Measurements from ENCODE around the gene NOL4L.

The NOL4L gene

GRCh38 chr20:32585011-32585585 lies at the start of gene NOL4L:
TSS of gene NOL4L (minus strand) at chr20:32585333. CDS start at chr20:32584890, 443 bp downstream.
- Mint-ChIP-seq H3K27me3 (no peaks in the 10 kb centered on the region), H3K4me3 (peak within 1 kb of the TSS; percentile 87), H3K27ac (peak within 1 kb of the TSS; percentile 73), H3K36me3 (no peaks in the 10 kb centered on the region), H3K9me3 (no peaks in the 10 kb centered on the region), H3K4me1 (peaks cover 35% of the 10 kb centered on the region)
- ATAC-seq: peak; percentile 18

- no peak for ATAC-seq
- Mint-ChIP-seq H3K36me3 (no peaks in the 10 kb centered on the region), H3K9me3 (no peaks in the 10 kb centered on the region), H3K4me3 (no peak overlapping the region), H3K4me1 (no peaks in the 10 kb centered on the region), H3K27ac (no peak overlapping the region), H3K27me3 (peaks cover 22% of the 10 kb centered on the region)
These were observed 49.1 kb upstream of the NOL4L start for GRCh38 chr20:32634041-32634805.

- Mint-ChIP-seq H3K4me1 (peaks cover 12% of the 10 kb centered on the region), H3K27me3 (peaks cover 22% of the 10 kb centered on the region), H3K27ac (no peak overlapping the region), H3K9me3 (no peaks in the 10 kb centered on the region), H3K4me3 (no peak overlapping the region), H3K36me3 (no peaks in the 10 kb centered on the region)
- ATAC-seq: no peak
These were observed 47.6 kb upstream of the NOL4L start for GRCh38 chr20:32632461-32633354.

- H3K27me3 Mint-ChIP-seq: peaks cover 22% of the 10 kb centered on the region
- no peaks in the 10 kb centered on the region for H3K36me3 Mint-ChIP-seq
- H3K4me1 Mint-ChIP-seq: peaks cover 18% of the 10 kb centered on the region
- H3K27ac Mint-ChIP-seq: no peak overlapping the region
- no peaks in the 10 kb centered on the region for H3K9me3 Mint-ChIP-seq
- no peak overlapping the region for H3K4me3 Mint-ChIP-seq
- no peak for ATAC-seq
These were observed 46.9 kb upstream of the NOL4L start for GRCh38 chr20:32631933-32632460.

GRCh38 chr20:32629813-32630212 lies 44.7 kb upstream of the NOL4L start:
- peaks cover 22% of the 10 kb centered on the region for H3K4me1 Mint-ChIP-seq
- no peaks in the 10 kb centered on the region for H3K9me3 Mint-ChIP-seq
- no peak for ATAC-seq
- H3K27me3 Mint-ChIP-seq: peaks cover 18% of the 10 kb centered on the region
- no peak overlapping the region for H3K4me3 Mint-ChIP-seq
- no peaks in the 10 kb centered on the region for H3K36me3 Mint-ChIP-seq
- no peak overlapping the region for H3K27ac Mint-ChIP-seq

GRCh38 chr20:32628960-32629530 lies 43.9 kb upstream of the NOL4L start:
- Mint-ChIP-seq H3K9me3 (no peaks in the 10 kb centered on the region), H3K27me3 (peaks cover 17% of the 10 kb centered on the region), H3K36me3 (no peaks in the 10 kb centered on the region), H3K4me1 (peaks cover 22% of the 10 kb centered on the region), H3K27ac (peak overlapping the region; percentile 82), H3K4me3 (no peak overlapping the region)
- no peak for ATAC-seq

- Mint-ChIP-seq H3K36me3 (no peaks in the 10 kb centered on the region), H3K4me3 (peak overlapping the region; percentile 81), H3K27me3 (peaks cover 9% of the 10 kb centered on the region), H3K27ac (peak overlapping the region; percentile 82), H3K9me3 (no peaks in the 10 kb centered on the region), H3K4me1 (peaks cover 22% of the 10 kb centered on the region)
- peak; percentile 66 for ATAC-seq
These were observed 41.9 kb upstream of the NOL4L start for GRCh38 chr20:32626859-32627636.

GRCh38 chr20:32626407-32626806 lies 41.3 kb upstream of the NOL4L start:
- H3K4me3 Mint-ChIP-seq: no peak overlapping the region
- ATAC-seq: no peak
- no peaks in the 10 kb centered on the region for H3K9me3 Mint-ChIP-seq
- peaks cover 9% of the 10 kb centered on the region for H3K27me3 Mint-ChIP-seq
- H3K27ac Mint-ChIP-seq: no peak overlapping the region
- peaks cover 22% of the 10 kb centered on the region for H3K4me1 Mint-ChIP-seq
- H3K36me3 Mint-ChIP-seq: no peaks in the 10 kb centered on the region

GRCh38 chr20:32625996-32626395 lies 40.9 kb upstream of the NOL4L start:
- peaks cover 22% of the 10 kb centered on the region for H3K4me1 Mint-ChIP-seq
- ATAC-seq: no peak
- H3K27me3 Mint-ChIP-seq: peaks cover 9% of the 10 kb centered on the region
- no peaks in the 10 kb centered on the region for H3K9me3 Mint-ChIP-seq
- no peak overlapping the region for H3K4me3 Mint-ChIP-seq
- H3K36me3 Mint-ChIP-seq: no peaks in the 10 kb centered on the region
- no peak overlapping the region for H3K27ac Mint-ChIP-seq

- H3K9me3 Mint-ChIP-seq: no peaks in the 10 kb centered on the region
- no peak for ATAC-seq
- peaks cover 22% of the 10 kb centered on the region for H3K4me1 Mint-ChIP-seq
- H3K36me3 Mint-ChIP-seq: no peaks in the 10 kb centered on the region
- H3K4me3 Mint-ChIP-seq: no peak overlapping the region
- H3K27ac Mint-ChIP-seq: no peak overlapping the region
- peaks cover 9% of the 10 kb centered on the region for H3K27me3 Mint-ChIP-seq
These were observed 39.7 kb upstream of the NOL4L start for GRCh38 chr20:32624687-32625345.

GRCh38 chr20:32623667-32624157 lies 38.6 kb upstream of the NOL4L start:
- Mint-ChIP-seq H3K4me1 (peaks cover 21% of the 10 kb centered on the region), H3K27me3 (peaks cover 9% of the 10 kb centered on the region), H3K27ac (no peak overlapping the region), H3K36me3 (no peaks in the 10 kb centered on the region), H3K9me3 (no peaks in the 10 kb centered on the region), H3K4me3 (no peak overlapping the region)
- ATAC-seq: no peak

GRCh38 chr20:32622585-32623468 lies 37.7 kb upstream of the NOL4L start:
- no peak for ATAC-seq
- H3K27ac Mint-ChIP-seq: no peak overlapping the region
- H3K9me3 Mint-ChIP-seq: no peaks in the 10 kb centered on the region
- H3K27me3 Mint-ChIP-seq: peaks cover 12% of the 10 kb centered on the region
- H3K4me3 Mint-ChIP-seq: no peak overlapping the region
- H3K36me3 Mint-ChIP-seq: no peaks in the 10 kb centered on the region
- H3K4me1 Mint-ChIP-seq: peaks cover 12% of the 10 kb centered on the region

All from stimulated activated memory B cell treated with anti-CD40 and anti-IgM and Interleukin-4, amounts not matched to agents 10 μg/mL and 1 μg/mL and 100 μg/mL, for 72 hours (primary cell).